Fibroblast of lung (primary cell): Measurements from ENCODE around the gene PUS10. TPM values are rescaled to one million over a fixed set of nuclear protein-coding genes. Genes with fewer than 3 reads are reported as not detected.

Source experiments
- DNase-seq, 2 donors: peaks; one replicate each; pipeline versions ENCODE4 v3.0.0 to v3.0.0-alpha.2; 2010; ENCODE audit warnings: low read depth in 2 of 2
- H2AFZ ChIP-seq: 2 replicates; pipeline ENCODE4 v1.5.1; 2012; ENCODE audit warnings: low read length, control low read depth, inconsistent platforms
- H3K27ac ChIP-seq: 2 replicates; pipeline ENCODE4 v1.5.1; 2011; ENCODE audit warnings: low read length, control low read depth; ENCODE audit not compliant: insufficient read depth
- H3K27me3 ChIP-seq: 2 replicates; pipeline ENCODE4 v1.5.1; 2011; ENCODE audit warnings: mild to moderate bottlenecking, low read length; ENCODE audit not compliant: control insufficient read depth, insufficient read depth
- H3K36me3 ChIP-seq: 2 replicates; pipeline ENCODE4 v1.5.1; 2011; ENCODE audit warnings: low read length; ENCODE audit not compliant: control insufficient read depth, insufficient read depth
- H3K4me1 ChIP-seq: 2 replicates; pipeline ENCODE4 v1.5.1; 2011; ENCODE audit warnings: low read length; ENCODE audit not compliant: control insufficient read depth, insufficient read depth; ENCODE audit errors: extremely low read depth
- H3K4me2 ChIP-seq: 2 replicates; pipeline ENCODE4 v1.5.1; 2011; ENCODE audit warnings: low read length, control low read depth; ENCODE audit not compliant: insufficient read depth; ENCODE audit errors: extremely low read depth
- H3K4me3 ChIP-seq, 4 experiments: fragments of 200-600 bp in 1 of 4; sonication (generic) in 1 of 4; replicated peaks in 1 of 4; 2 replicates each; pipeline ENCODE4 v1.5.1; 2011 to 2016; ENCODE audit warnings: low read length in 4 of 4, low read depth in 3 of 4, mild to moderate bottlenecking in 3 of 4, control low read depth in 2 of 4, inconsistent platforms in 1 of 4, mixed read lengths in 1 of 4; ENCODE audit not compliant: insufficient read depth in 1 of 4; ENCODE audit errors: control extremely low read depth in 1 of 4
- H3K79me2 ChIP-seq: 2 replicates; pipeline ENCODE4 v1.5.1; 2012; ENCODE audit warnings: mild to moderate bottlenecking, low read length, inconsistent platforms; ENCODE audit not compliant: control insufficient read depth, insufficient read depth
- H3K9ac ChIP-seq: 2 replicates; pipeline ENCODE4 v1.5.1; 2011; ENCODE audit warnings: mild to moderate bottlenecking, low read length, control low read depth; ENCODE audit not compliant: insufficient read depth
- H3K9me3 ChIP-seq: 2 replicates; pipeline ENCODE4 v1.5.1; 2012; ENCODE audit warnings: low read depth, low read length; ENCODE audit not compliant: control insufficient read depth, insufficient read depth
- H4K20me1 ChIP-seq: 2 replicates; pipeline ENCODE4 v1.5.1; 2011; ENCODE audit warnings: low read length; ENCODE audit not compliant: control insufficient read depth, insufficient read depth; ENCODE audit errors: extremely low read depth
- CTCF ChIP-seq, 2 donors: IDR thresholded peaks in 1 of 2; conservative IDR thresholded peaks in 1 of 2; 1 replicate in 1 of 2; 2 replicates in 1 of 2; pipeline ENCODE4 v1.5.1; 2011 to 2012; ENCODE audit warnings: low read length in 2 of 2, control low read depth in 1 of 2, inconsistent platforms in 1 of 2, low read depth in 1 of 2, mild to moderate bottlenecking in 1 of 2
- EZH2 ChIP-seq: IDR thresholded peaks from 2 replicates; pipeline ENCODE4 v1.5.1; 2012; ENCODE audit warnings: low read length, control low read depth, mild to moderate bottlenecking; ENCODE audit errors: missing control alignments
- polyA plus RNA-seq, 2 donors: library from polyadenylated mRNA; depleted of rRNA in 1 of 2; stranded (reverse) in 1 of 2; unstranded in 1 of 2; fragments of >200 nt; gene quantifications; 2 replicates each; pipeline ENCODE4 v1.2.1, GENCODE V29; 2011 to 2012; ENCODE audit warnings: missing spikeins in 1 of 2
- total RNA-seq: library from RNA; depleted of rRNA; stranded (reverse); fragments of >200 nt; gene quantifications from 2 replicates; pipeline ENCODE4 v1.2.1, GENCODE V29; 2014

Gene PUS10
- total and polyA plus RNA-seq, 2 donors (not counting 1 experiment from before 2014, with no cell fraction given), result 6.0 to 9.2 TPM

DNA sequence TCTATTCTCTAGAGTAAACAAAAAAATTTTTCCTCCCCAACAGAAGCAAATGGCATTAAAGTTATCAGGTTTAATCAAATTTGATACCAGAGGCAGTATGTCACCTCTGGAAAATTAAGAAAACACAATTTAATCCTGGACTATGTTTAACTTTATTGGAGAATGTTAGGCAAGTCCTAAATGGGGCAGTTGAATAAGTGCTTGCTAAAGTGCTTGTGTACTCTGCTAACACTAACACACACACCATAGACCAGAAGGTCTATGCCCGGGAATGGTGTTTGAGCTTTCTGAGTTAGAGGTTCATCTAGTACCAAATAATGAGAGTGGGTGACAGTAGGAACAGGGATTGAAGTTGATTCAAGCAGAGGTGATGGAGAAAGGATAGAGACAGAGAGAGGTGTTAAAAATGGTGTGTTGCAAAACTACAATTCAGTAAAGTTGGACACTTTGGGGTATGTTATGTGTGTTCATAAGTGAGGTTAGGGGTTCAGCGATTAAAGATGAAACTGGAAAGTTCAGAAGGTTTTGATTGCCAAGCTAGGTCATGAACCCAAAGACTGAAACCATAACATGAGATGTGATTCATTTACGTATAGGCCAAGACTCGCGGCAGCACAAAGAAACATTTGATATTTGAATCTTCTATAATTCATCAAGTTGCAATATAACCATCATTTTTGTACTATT is 41.0 kb downstream of the PUS10 start:
- Histone ChIP-seq H2AFZ (no peak overlapping the region), H4K20me1 (no peaks in the 10 kb centered on the region), H3K4me2 (no peak overlapping the region), H3K27ac (no peak overlapping the region), H3K36me3 (no peaks in the 10 kb centered on the region), H3K4me3 (no peak overlapping the region), H3K4me1 (no peaks in the 10 kb centered on the region), H3K79me2 (no peaks in the 10 kb centered on the region), H3K9me3 (no peaks in the 10 kb centered on the region), H3K9ac (no peak overlapping the region), H3K27me3 (no peaks in the 10 kb centered on the region)
- DNase-seq, result no peak
- TF ChIP-seq CTCF (conservative IDR thresholded peaks at IDR 0.05 in 1 of 2, IDR thresholded peaks at IDR 0.05 in 1 of 2; ENCODE audit: low read depth in 1 of 2, low read length in 2 of 2), result no peak
- TF ChIP-seq EZH2, result no peak

GRCh38 chr2:60976256-60976850 is 41.7 kb downstream of the PUS10 start:
- Histone ChIP-seq H4K20me1 (no peaks in the 10 kb centered on the region), H3K27ac (no peak overlapping the region), H3K9ac (no peak overlapping the region), H3K79me2 (no peaks in the 10 kb centered on the region), H2AFZ (no peak overlapping the region), H3K4me2 (no peak overlapping the region), H3K36me3 (no peaks in the 10 kb centered on the region), H3K4me1 (no peaks in the 10 kb centered on the region), H3K9me3 (no peaks in the 10 kb centered on the region), H3K4me3 (no peak overlapping the region), H3K27me3 (no peaks in the 10 kb centered on the region)
- DNase-seq, result no peak
- no peak for TF ChIP-seq EZH2
- no peak for TF ChIP-seq CTCF (conservative IDR thresholded peaks at IDR 0.05 in 1 of 2, IDR thresholded peaks at IDR 0.05 in 1 of 2; ENCODE audit: low read depth in 1 of 2, low read length in 2 of 2)

GRCh38 chr2:60974652-60975051 is 43.4 kb downstream of the PUS10 start:
- no peaks in the 10 kb centered on the region for H3K4me1 ChIP-seq
- no peak overlapping the region for H3K9ac ChIP-seq
- H4K20me1 ChIP-seq, result no peaks in the 10 kb centered on the region
- H3K4me3 ChIP-seq, result no peak overlapping the region
- H2AFZ ChIP-seq, result no peak overlapping the region
- no peak overlapping the region for H3K4me2 ChIP-seq
- no peaks in the 10 kb centered on the region for H3K79me2 ChIP-seq
- DNase-seq, result no peak
- H3K36me3 ChIP-seq, result no peaks in the 10 kb centered on the region
- H3K27me3 ChIP-seq, result no peaks in the 10 kb centered on the region
- no peak for TF ChIP-seq CTCF (conservative IDR thresholded peaks at IDR 0.05 in 1 of 2, IDR thresholded peaks at IDR 0.05 in 1 of 2; ENCODE audit: low read depth in 1 of 2, low read length in 2 of 2)
- no peak for TF ChIP-seq EZH2
- H3K27ac ChIP-seq, result no peak overlapping the region
- no peaks in the 10 kb centered on the region for H3K9me3 ChIP-seq
